Activated CD4-positive, alpha-beta memory T cell treated with anti-CD3 and anti-CD28 coated beads, Interleukin-2, amount 10 ng/mL, durations not matched to agents 7 days and 5 days (primary cell): ENCODE measurements around the gene BCL2L1. TPM values are rescaled to one million over a fixed set of nuclear protein-coding genes. Genes with fewer than 3 reads are reported as not detected.
"Not testable (repeated sequence)": the region's sequence is repeated elsewhere in the genome, so short reads cannot be mapped to it uniquely, and the experiment has no call there.

Source experiments
- CTCF ChIA-PET: fragments of 350-600 bp; sonication (Branson Sonifier 250); formaldehyde crosslinking; loops from one replicate; lab custom pipeline; 2021; ENCODE audit warnings: antibody characterized with exemption, inconsistent platforms; lab: Charles Lee
- POLR2A ChIA-PET: fragments of 350-600 bp; sonication (Branson Sonifier 250); formaldehyde crosslinking; loops from one replicate; lab custom pipeline; 2021; ENCODE audit warnings: antibody characterized with exemption; lab: Charles Lee
- DNase-seq: peaks from one replicate; pipeline ENCODE4 v3.0.0-alpha.2; 2020
- H3K27ac Mint-ChIP-seq: one replicate; pipeline ENCODE4 v1.8.0; 2021; ENCODE audit warnings: mild to moderate bottlenecking, mixed read lengths
- H3K27me3 Mint-ChIP-seq: one replicate; pipeline ENCODE4 v1.8.0; 2021; ENCODE audit warnings: mixed read lengths
- H3K36me3 Mint-ChIP-seq: one replicate; pipeline ENCODE4 v1.8.0; 2021; ENCODE audit warnings: low read depth, mixed read lengths
- H3K4me1 Mint-ChIP-seq: one replicate; pipeline ENCODE4 v1.8.0; 2021; ENCODE audit warnings: mixed read lengths
- H3K4me3 Mint-ChIP-seq: one replicate; pipeline ENCODE4 v1.8.0; 2021; ENCODE audit warnings: mild to moderate bottlenecking, mixed read lengths
- H3K9me3 Mint-ChIP-seq: one replicate; pipeline ENCODE4 v1.8.0; 2021; ENCODE audit warnings: mixed read lengths
- total RNA-seq, 2 experiments: library from RNA; stranded (reverse); gene quantifications; one replicate each; pipeline ENCODE4 v1.2.3, GENCODE V29; 2021

The BCL2L1 gene
- total RNA-seq, 2 experiments from 2014 or later = 67.7 to 72.5 TPM

DNA sequence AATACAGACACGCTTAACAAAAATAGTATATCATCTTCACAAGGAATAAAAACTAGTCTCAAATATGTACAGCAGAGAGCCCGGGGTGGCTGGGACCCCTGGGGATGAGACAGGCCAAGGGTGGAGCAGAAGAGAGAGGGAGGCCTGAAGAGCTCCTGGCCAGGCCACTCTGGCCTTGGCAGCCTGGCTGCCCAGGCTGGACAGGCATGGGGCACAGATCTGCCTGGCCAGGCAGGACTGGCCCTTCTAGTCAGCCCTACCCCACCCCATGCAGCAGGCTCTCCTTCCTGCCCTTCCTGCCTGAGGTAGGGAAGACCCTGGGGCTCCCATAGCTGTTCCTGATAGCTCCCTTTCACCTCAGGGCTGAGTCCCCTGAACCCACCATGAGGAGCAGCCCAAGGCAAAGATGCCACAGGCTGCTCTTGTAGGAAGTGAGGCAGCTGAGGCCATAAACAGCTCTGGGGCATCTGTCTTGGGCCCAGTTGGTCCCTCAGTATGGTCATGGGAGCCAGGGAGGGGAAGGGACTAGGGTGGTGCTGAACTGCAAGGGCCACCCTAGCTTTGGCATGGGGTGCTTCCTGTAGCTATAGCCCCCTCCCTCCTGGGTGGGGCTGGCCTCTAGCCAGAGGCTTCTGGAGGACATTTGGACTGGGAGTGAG is 57.8 kb downstream of the BCL2L1 start:
- peaks cover 77% of the 10 kb centered on the region for H3K4me1 Mint-ChIP-seq
- no peaks in the 10 kb centered on the region for H3K27me3 Mint-ChIP-seq
- H3K36me3 Mint-ChIP-seq = peaks cover 38% of the 10 kb centered on the region
- CTCF ChIA-PET = interaction anchor here (1.0 to 10.5 kb wide), 8 partner anchors 10 to 95 kb away, joined by 3 to 609 read pairs (median 4); partner anchors contain the start of gene BCL2L1
- peak overlapping the region; percentile 80 for H3K27ac Mint-ChIP-seq
- POLR2A ChIA-PET = interaction anchor here (0.9 to 7.1 kb wide), 7 partner anchors 10 to 92 kb away, joined by 3 to 213 read pairs (median 3); partner anchors contain the start of gene BCL2L1
- DNase-seq = no peak
- H3K4me3 Mint-ChIP-seq = no peak overlapping the region
- H3K9me3 Mint-ChIP-seq = no peaks in the 10 kb centered on the region

DNA sequence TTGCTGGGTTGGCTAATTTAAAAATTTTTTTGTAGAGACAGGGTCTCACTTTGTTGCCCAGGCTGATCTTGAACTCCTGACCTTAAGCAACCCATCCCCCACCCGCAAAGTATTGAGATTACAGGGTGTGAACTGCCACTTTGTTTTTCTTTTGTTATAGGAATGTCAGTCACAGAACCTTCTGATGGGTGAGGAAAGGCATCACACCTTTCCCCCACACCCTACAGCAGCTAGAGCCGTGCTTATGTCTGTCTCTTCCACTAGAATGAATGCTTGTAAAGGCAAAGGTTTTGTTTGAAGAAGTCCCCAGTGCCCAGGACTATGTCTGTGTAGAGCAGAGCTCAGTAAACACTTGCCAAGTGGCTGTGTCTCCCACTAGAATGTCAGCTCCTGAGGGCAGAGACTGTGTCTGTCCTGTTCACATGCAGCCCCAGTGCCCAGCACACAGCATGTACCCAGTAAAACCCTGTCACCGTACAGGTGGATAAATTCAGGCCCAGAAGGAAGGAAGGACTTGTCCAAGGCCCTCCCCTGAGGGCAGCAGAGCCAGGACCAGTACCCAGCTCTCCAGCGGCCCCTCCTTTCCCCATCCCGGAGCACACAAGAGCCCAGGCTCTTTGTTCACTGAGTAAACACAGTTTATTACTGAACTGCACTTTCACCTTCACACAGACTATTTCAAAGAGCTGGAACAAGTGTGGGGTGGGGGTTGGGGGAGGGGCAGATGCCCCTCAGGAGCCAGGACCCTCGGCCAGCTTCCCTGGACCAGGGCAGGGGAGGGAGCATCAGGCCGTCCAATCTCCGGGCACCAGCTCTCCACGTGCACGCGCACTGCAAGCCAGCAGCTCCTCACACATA is 58.6 kb downstream of the BCL2L1 start:
- CTCF ChIA-PET = interaction anchor here (1.0 to 10.5 kb wide), 7 partner anchors 11 to 96 kb away, joined by 3 to 609 read pairs (median 5); partner anchors contain the start of gene BCL2L1
- DNase-seq = no peak
- H3K27ac Mint-ChIP-seq = peak overlapping the region; percentile 72
- POLR2A ChIA-PET = interaction anchor here (0.9 to 7.1 kb wide), 6 partner anchors 11 to 91 kb away, joined by 3 to 213 read pairs (median 6); partner anchors contain the start of gene BCL2L1
- no peaks in the 10 kb centered on the region for H3K9me3 Mint-ChIP-seq
- H3K4me3 Mint-ChIP-seq = no peak overlapping the region
- peaks cover 34% of the 10 kb centered on the region for H3K36me3 Mint-ChIP-seq
- peaks cover 70% of the 10 kb centered on the region for H3K4me1 Mint-ChIP-seq
- no peaks in the 10 kb centered on the region for H3K27me3 Mint-ChIP-seq

DNA sequence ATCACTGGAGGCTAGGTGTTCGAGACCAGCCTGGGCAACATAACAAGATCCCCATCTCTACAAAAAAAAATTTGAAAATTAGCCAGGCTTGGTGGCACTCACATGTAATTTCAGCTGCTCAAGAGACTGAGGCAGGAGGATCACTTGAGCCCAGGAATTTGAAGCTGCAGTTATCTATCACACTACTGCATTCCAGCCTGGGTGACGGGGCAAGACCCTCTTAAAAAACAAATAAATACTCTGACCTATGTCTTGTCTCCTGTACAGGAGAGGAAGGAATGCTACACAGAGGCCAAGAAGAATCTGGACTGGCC is 59.2 kb downstream of the BCL2L1 start:
- Mint-ChIP-seq H3K27ac (peak overlapping the region; percentile 72), H3K9me3 (no peaks in the 10 kb centered on the region), H3K4me3 (no peak overlapping the region), H3K36me3 (peaks cover 34% of the 10 kb centered on the region), H3K4me1 (peaks cover 68% of the 10 kb centered on the region), H3K27me3 (no peaks in the 10 kb centered on the region)
- no peak for DNase-seq
- ChIA-PET POLR2A (interaction anchor here (2.0 to 7.1 kb wide), 3 partner anchors 12 to 57 kb away, joined by 8 to 213 read pairs (median 33); partner anchors contain the start of gene BCL2L1), CTCF (interaction anchor here (1.4 to 10.5 kb wide), 4 partner anchors 11 to 57 kb away, joined by 3 to 609 read pairs (median 8); partner anchors contain the start of gene BCL2L1)

DNA sequence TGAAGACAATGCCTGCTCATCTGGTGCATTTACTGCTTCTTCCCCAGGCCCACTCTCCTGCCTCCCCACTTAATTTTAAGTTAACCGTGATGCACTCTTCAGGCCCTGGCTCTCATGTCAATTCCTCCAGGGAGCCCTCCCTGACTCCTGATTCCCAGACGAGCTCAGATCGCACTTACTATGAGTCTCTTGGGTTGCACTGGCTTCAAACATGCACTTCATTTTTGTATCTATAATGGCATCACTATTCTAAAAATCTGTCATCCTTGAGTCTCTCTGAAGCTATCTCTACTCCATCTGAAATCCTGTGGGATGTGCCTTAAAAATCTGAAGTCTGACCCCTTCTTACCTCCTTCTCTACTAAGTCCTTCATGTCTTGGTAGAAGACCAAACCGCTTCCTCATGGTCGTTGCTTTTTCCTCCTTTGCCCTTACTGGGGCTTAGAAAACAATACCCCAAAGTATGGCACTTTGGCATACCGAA is 60.3 kb downstream of the BCL2L1 start:
- H3K4me1 Mint-ChIP-seq = peaks cover 60% of the 10 kb centered on the region
- POLR2A ChIA-PET = interaction anchor here (0.7 to 7.1 kb wide), 14 partner anchors 12 to 152 kb away, joined by 3 to 213 read pairs (median 6); partner anchors contain the start of gene BCL2L1
- H3K9me3 Mint-ChIP-seq = no peaks in the 10 kb centered on the region
- H3K27me3 Mint-ChIP-seq = no peaks in the 10 kb centered on the region
- H3K36me3 Mint-ChIP-seq = peaks cover 27% of the 10 kb centered on the region
- CTCF ChIA-PET = interaction anchor here (0.9 to 10.5 kb wide), 21 partner anchors 8 to 114 kb away, joined by 3 to 609 read pairs (median 16); partner anchors contain the start of genes BCL2L1, ID1 and TPX2
- no peak for DNase-seq
- peak overlapping the region; percentile 69 for H3K4me3 Mint-ChIP-seq
- H3K27ac Mint-ChIP-seq = peak overlapping the region; percentile 80

DNA sequence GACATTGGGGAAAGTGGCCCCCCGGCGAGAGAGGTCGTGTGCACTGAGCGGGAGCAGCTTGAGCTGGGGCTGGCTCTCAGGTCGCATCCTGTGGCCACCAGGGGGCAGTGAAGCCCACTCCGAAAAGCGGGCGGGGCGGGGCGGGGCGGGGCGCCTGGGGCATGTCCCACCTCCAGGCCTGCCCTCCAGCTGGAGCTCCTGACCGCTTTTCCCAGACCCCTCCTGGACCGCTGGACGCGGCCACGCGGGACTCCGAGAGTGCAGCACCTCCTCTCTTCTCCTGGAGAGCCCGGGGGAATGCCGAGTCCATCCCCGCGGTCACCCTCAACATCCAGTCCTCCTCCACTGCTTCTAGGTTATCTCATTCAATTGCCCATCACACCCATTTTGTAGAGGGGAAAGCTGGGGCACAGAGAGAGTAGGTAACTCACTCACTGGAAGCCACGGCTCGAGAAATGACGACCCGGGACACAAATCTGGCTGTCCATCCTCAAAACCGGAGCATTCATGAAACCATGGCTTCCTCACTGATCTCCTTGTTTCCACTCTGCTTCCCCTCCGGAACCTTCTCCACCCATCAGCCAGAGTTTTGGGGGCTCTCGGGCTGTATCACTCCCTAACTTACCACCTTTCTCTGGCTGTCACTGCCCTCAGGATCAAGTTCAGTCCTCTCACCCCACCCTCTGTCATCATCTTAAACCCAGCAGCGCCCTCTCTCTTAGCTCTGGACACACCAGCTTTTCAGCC is 60.9 kb downstream of the BCL2L1 start:
- Mint-ChIP-seq H3K4me3 (peak overlapping the region; percentile 69), H3K27ac (peak overlapping the region; percentile 80), H3K9me3 (no peaks in the 10 kb centered on the region), H3K36me3 (peaks cover 25% of the 10 kb centered on the region), H3K27me3 (no peaks in the 10 kb centered on the region), H3K4me1 (peaks cover 55% of the 10 kb centered on the region)
- ChIA-PET CTCF (interaction anchor here (0.8 to 10.5 kb wide), 28 partner anchors 8 to 185 kb away, joined by 3 to 609 read pairs (median 8); partner anchors contain the start of genes BCL2L1, ID1 and TPX2), POLR2A (interaction anchor here (0.7 to 7.1 kb wide), 16 partner anchors 12 to 152 kb away, joined by 3 to 213 read pairs (median 6); partner anchors contain the start of gene BCL2L1)
- DNase-seq = peak; percentile 81

DNA sequence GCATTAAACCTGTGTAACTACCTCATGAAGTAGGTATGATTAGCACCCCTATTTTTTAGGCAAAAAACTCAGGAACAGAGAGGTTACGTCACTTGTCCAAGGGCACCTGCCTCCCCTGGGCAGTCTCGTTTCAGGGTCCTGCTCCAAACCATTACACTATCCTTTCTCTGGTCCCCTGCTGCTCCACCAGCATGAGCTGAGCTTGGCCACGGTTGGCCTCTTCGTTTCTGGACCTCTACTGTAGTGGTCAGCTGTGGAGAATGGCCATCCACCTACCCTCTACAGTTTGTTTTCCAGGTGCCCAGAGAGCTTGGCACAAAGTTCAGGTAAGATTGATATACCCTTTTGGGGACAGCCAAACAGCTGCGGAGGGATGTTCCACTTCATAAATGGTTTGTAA is 68.1 kb downstream of the BCL2L1 start:
- Mint-ChIP-seq H3K4me3 (no peak overlapping the region), H3K9me3 (no peaks in the 10 kb centered on the region), H3K4me1 (no peaks in the 10 kb centered on the region), H3K27ac (no peak overlapping the region), H3K27me3 (peaks cover 9% of the 10 kb centered on the region), H3K36me3 (no peaks in the 10 kb centered on the region)
- DNase-seq = no peak
- ChIA-PET POLR2A (interaction anchor here (0.7 kb wide), 1 partner anchor 69 kb away, joined by 3 read pairs; no protein-coding TSS in a partner anchor), CTCF (interaction anchor here (1.8 kb wide), 1 partner anchor 21 kb away, joined by 5 read pairs; no protein-coding TSS in a partner anchor)

DNA sequence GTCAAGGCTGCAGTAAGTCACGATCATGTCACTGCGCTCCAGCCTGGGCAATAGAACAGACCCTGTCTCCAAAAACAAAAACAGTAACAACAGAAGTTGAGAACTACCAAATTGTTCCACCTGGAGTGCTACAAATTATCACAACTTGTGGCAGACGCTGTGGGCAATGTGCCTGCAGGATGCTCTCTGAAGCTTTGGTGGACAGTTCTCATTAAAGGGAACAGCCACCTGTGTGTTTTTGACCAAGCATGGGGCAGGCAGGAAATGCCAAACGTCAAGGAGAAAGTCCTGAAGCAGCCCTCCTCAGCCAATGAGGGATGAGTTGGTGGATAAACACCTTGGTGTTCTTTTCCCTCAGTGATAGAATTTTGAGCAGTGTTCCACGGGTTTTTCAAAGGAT is 69.1 kb downstream of the BCL2L1 start:
- Mint-ChIP-seq H3K4me1 (no peaks in the 10 kb centered on the region), H3K27me3 (peaks cover 12% of the 10 kb centered on the region), H3K4me3 (no peak overlapping the region), H3K27ac (no peak overlapping the region), H3K36me3 (no peaks in the 10 kb centered on the region), H3K9me3 (no peaks in the 10 kb centered on the region)
- POLR2A ChIA-PET = interaction anchor here (0.9 kb wide), 1 partner anchor 48 kb away, joined by 3 read pairs; no protein-coding TSS in a partner anchor
- CTCF ChIA-PET = interaction anchor here (1.1 kb wide), 1 partner anchor 70 kb away, joined by 3 read pairs; no protein-coding TSS in a partner anchor
- no peak for DNase-seq

DNA sequence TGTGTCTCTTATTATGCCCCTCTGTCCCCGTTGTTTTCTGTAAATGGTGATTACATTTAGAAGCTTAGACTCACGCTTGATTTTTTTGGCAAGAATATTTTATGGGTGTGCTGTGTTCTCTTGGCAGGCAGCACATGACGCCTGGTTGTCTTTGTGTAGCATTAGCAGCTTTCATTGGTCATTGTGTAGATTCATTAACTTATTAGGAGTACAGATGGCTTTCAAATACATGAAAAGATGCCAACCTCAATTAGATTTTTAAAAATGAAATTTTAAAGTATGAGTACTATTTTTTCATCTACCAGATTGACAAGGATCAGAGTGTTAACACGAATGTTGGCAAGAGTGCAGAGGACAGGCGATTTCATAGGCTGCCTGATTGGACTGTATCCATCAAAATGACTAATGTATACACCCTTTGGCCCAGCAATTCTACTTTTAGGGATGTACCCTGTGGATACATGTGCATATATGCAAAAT is 69.7 kb downstream of the BCL2L1 start:
- no peak overlapping the region for H3K4me3 Mint-ChIP-seq
- ChIA-PET POLR2A (no interaction called here), CTCF (interaction anchor here (1.1 to 2.8 kb wide), 2 partner anchors 71 kb away, joined by 3 to 12 read pairs; no protein-coding TSS in a partner anchor)
- no peaks in the 10 kb centered on the region for H3K36me3 Mint-ChIP-seq
- H3K27ac Mint-ChIP-seq = no peak overlapping the region
- peaks cover 12% of the 10 kb centered on the region for H3K27me3 Mint-ChIP-seq
- no peaks in the 10 kb centered on the region for H3K9me3 Mint-ChIP-seq
- no peaks in the 10 kb centered on the region for H3K4me1 Mint-ChIP-seq
- DNase-seq = no peak

DNA sequence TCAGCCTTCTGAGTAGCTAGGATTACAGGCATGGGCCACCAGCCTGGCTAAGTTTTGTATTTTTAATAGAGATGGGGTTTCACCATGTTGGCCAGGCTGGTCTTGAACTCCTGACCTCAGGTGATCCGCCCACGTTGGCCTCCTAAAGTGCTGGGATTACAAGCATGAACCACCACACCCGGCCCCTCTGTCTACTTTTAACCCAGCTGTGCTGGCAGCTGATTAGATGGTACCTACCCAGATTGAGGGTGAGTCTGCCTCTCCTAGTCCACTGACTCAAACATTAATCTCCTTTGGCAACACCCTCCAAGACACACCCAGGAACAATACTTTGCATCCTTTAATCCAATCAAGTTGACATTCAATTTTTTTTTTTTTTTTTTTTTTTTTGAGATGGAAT is 74.6 kb downstream of the BCL2L1 start:
- ChIA-PET CTCF (interaction anchor here (0.7 to 5.6 kb wide), 4 partner anchors 9 to 75 kb away, joined by 5 to 28 read pairs (median 14); no protein-coding TSS in a partner anchor), POLR2A (interaction anchor here (1.5 kb wide), 1 partner anchor 76 kb away, joined by 4 read pairs; no protein-coding TSS in a partner anchor)
- not testable (repeated sequence) for H3K27ac Mint-ChIP-seq, H3K9me3 Mint-ChIP-seq, H3K4me3 Mint-ChIP-seq, H3K4me1 Mint-ChIP-seq, DNase-seq, H3K36me3 Mint-ChIP-seq
- peaks cover 17% of the 10 kb centered on the region for H3K27me3 Mint-ChIP-seq

DNA sequence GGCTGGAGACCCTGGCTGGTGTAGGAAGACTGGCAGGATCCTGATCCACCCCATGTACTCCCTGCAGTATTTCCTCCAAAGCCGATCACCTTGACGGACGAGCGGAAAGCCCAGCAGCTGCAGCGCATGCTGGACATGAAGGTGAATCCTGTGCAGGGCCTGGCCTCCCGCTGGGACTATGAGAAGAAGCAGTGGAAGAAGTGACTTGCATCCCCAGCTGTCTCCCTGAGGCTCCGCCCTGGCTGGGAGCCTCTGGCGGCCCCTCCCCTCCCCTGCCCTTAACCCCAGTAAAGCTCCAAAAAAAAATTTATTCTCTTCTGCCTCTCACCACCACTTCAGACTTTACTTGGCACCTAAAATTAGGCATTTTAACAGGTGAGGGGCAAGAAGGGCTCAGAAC is 78.0 kb downstream of the BCL2L1 start:
- no peak for DNase-seq
- Mint-ChIP-seq H3K27me3 (peaks cover 24% of the 10 kb centered on the region), H3K36me3 (no peaks in the 10 kb centered on the region), H3K27ac (no peak overlapping the region), H3K4me3 (no peak overlapping the region), H3K4me1 (peaks cover 7% of the 10 kb centered on the region), H3K9me3 (no peaks in the 10 kb centered on the region)
- ChIA-PET POLR2A (interaction anchor here (1.1 kb wide), 1 partner anchor 94 kb away, joined by 4 read pairs; no protein-coding TSS in a partner anchor), CTCF (interaction anchor here (0.8 to 2.8 kb wide), 4 partner anchors 9 to 79 kb away, joined by 4 to 8 read pairs (median 6); no protein-coding TSS in a partner anchor)

DNA sequence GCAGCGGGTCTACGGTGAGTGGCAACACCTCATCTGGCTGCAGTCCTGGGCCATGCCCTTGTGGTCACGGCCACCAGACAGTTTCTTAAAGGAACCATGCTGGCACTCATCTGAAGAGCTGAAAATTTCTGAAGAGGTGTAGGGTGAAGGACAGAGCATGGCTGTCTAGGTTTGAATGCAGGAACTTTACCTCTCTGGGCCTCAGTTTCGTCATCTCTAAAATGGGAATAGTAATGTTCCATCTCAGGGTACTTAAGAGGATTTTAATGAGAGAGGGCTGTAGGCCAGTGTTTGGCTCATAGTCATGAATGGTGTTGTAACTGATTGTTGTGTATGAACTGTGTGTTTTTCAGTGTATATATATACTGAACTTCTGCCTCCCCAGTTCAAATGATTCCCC is 79.1 kb downstream of the BCL2L1 start:
- H3K4me3 Mint-ChIP-seq = no peak overlapping the region
- H3K9me3 Mint-ChIP-seq = no peaks in the 10 kb centered on the region
- ChIA-PET POLR2A (no interaction called here), CTCF (interaction anchor here (1.5 to 2.8 kb wide), 2 partner anchors 18 to 80 kb away, joined by 5 to 8 read pairs; no protein-coding TSS in a partner anchor)
- DNase-seq = no peak
- H3K27me3 Mint-ChIP-seq = peaks cover 24% of the 10 kb centered on the region
- peaks cover 7% of the 10 kb centered on the region for H3K4me1 Mint-ChIP-seq
- no peaks in the 10 kb centered on the region for H3K36me3 Mint-ChIP-seq
- H3K27ac Mint-ChIP-seq = no peak overlapping the region
